Heart right ventricle (tissue), 16 donors: ENCODE measurements around the gene DOCK1. TPM values are rescaled to one million over a fixed set of nuclear protein-coding genes. Genes with fewer than 3 reads are reported as not detected.

Experiments used
- ATAC-seq, 8 donors: fragments of 200-7000 bp; cut with Tn5 transposase; one replicate each; pipeline ENCODE4 v1.9.1; 2020; ENCODE audit warnings: mild to moderate bottlenecking in 8 of 8, moderate library complexity in 8 of 8, moderate number of reproducible peaks in 1 of 8
- DNase-seq, 2 donors: peaks; one replicate each; pipeline ENCODE4 v3.0.0-alpha.2; 2020
- H3K27ac ChIP-seq, 10 donors: fragments of 200-600 bp; sonication (generic) in 2 of 10; one replicate each; pipeline versions ENCODE4 v1.5.0 to v1.8.0; 2020 to 2022; ENCODE audit warnings: mild to moderate bottlenecking in 3 of 10
- H3K27me3 ChIP-seq, 7 donors: fragments of 200-600 bp; one replicate each; pipeline ENCODE4 v1.8.0; 2021 to 2022; ENCODE audit warnings: mild to moderate bottlenecking in 2 of 7
- H3K36me3 ChIP-seq, 9 donors: fragments of 200-600 bp; sonication (generic) in 1 of 9; one replicate each; pipeline versions ENCODE4 v1.5.0 to v1.8.0; 2020 to 2022; ENCODE audit warnings: mild to moderate bottlenecking in 2 of 9
- H3K4me1 ChIP-seq, 9 donors: fragments of 200-600 bp; sonication (generic) in 1 of 9; one replicate each; pipeline versions ENCODE4 v1.5.0 to v1.8.0; 2020 to 2022; ENCODE audit warnings: mild to moderate bottlenecking in 4 of 9
- H3K4me3 ChIP-seq, 10 donors: fragments of 200-600 bp; sonication (generic) in 2 of 10; one replicate each; pipeline versions ENCODE4 v1.5.0 to v1.8.0; 2020 to 2022; ENCODE audit warnings: mild to moderate bottlenecking in 7 of 10, moderate library complexity in 2 of 10
- H3K9me3 ChIP-seq, 11 donors: fragments of 200-600 bp in 10 of 11; sonication (generic) in 2 of 11; one replicate each; pipeline versions ENCODE4 v1.5.0 to v1.8.0; 2013 to 2022; ENCODE audit warnings: mild to moderate bottlenecking in 2 of 11, control low read depth in 1 of 11, moderate library complexity in 1 of 11
- WGBS, 2 donors: extraction: QIAGEN DNeasy Blood & Tissue Kit; methylation state at CpG; one replicate each; pipeline ENCODE4 v1.1.7; 2013; ENCODE audit warnings: inconsistent platforms in 1 of 2; 5-methylcytosine and 5-hydroxymethylcytosine counted together
- intact Hi-C, 10 donors: fragments of 100-400 bp; cut with DNase I; formaldehyde crosslinking; loops; one replicate each; pipeline versions ENCODE4 v1.11.1 to v1.14.2; 2022
- polyA plus RNA-seq, 2 donors: library from polyadenylated mRNA; stranded (reverse); fragments of 200-250 nt; gene quantifications; one replicate each; pipeline ENCODE4 v1.2.3, GENCODE V29; 2013
- total RNA-seq, 10 donors: library from RNA; stranded (reverse); fragmentation: NEBNext Ultra II Directional in 3 of 10; extraction: Animal tissue kit (Norgen Biotek cat#: 25700) in 3 of 10; gene quantifications; one replicate each; pipeline versions ENCODE4 v1.2.1 to v1.2.4, GENCODE V29; 2021 to 2023
- TF ChIP-seq, protein P1 (sequence below), 9 donors: fragments of 200-600 bp; sonication (generic) in 2 of 9; IDR thresholded peaks; one replicate each; pipeline versions ENCODE4 v1.5.0 to v1.8.0; 2021 to 2022; ENCODE audit warnings: antibody characterized with exemption in 9 of 9, mild to moderate bottlenecking in 5 of 9, moderate library complexity in 1 of 9
- donor health status: Arrhythmogenic right ventricular cardiomyopathy.
- donor health status: ischemic (EF 13 %, LVEDD 7.1; RV severe dilation, severe dysfunction).
- donor health status: healthy with polysubstance abuse.
- donor health status: DM: no; HTN: yes; CAD: no.
- donor health status: DM: no; HTN: no; CAD: no.
- donor health status: ischemic (EF 25% LVEDD 6.9; RV normal size, moderate dysfunction).
- donor health status: ischemic (EF 25% LVEDD 5.7; RV mildly dilated, moderate dysfunction).
- donor health status: healthy.
- donor health status: DM: yes; HTN: yes; CAD: no.
- donor health status: Ischemic cardiomyopathy.
- donor health status: ischemic (EF 35%, LVEDD 5.7; RV mildly dilated, moderate dysfunction).
- donor health status: nonischemic (EF 11% LVEDD 7.7; RV severe dilation, severe dysfunction).
- donor health status: DM: yes; HTN: yes; CAD: no.
- donor health status: PGD.
- donor health status: ischemic (EF 29% LVEDD 5.4; RV normal size, mild dysfunction).
- donor health status: nonischemic (EF 23%, LVEDD 6.1; RV moderate dilation, normal function).

The DOCK1 gene
- total and polyA plus RNA-seq, 12 donors = 7.8 to 26.7 (median 19.8) TPM

DNA sequence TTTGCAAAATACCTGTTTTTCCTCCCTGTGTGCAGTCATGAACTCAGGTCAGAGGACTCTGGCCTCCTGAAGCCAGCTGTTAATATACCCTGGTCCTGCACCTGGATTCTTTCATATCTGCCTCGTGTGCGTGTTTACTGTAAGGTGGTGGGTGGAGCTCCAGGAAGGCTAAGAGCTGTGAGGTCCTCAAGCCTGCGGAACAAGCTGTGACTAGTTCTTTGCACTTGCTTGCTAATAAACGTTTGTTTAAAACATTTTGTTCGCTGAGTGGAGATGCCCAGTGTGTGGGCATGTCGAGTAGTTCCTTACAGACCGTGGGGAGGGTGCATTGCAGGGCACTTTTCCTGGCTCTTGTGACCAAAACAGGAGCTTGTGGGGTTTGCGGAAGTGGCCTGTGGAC is 139.0 kb downstream of the DOCK1 start:
- TF ChIP-seq, protein P1, sequence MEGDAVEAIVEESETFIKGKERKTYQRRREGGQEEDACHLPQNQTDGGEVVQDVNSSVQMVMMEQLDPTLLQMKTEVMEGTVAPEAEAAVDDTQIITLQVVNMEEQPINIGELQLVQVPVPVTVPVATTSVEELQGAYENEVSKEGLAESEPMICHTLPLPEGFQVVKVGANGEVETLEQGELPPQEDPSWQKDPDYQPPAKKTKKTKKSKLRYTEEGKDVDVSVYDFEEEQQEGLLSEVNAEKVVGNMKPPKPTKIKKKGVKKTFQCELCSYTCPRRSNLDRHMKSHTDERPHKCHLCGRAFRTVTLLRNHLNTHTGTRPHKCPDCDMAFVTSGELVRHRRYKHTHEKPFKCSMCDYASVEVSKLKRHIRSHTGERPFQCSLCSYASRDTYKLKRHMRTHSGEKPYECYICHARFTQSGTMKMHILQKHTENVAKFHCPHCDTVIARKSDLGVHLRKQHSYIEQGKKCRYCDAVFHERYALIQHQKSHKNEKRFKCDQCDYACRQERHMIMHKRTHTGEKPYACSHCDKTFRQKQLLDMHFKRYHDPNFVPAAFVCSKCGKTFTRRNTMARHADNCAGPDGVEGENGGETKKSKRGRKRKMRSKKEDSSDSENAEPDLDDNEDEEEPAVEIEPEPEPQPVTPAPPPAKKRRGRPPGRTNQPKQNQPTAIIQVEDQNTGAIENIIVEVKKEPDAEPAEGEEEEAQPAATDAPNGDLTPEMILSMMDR (IDR thresholded peaks at IDR 0.05) = no peak
- Histone ChIP-seq H3K36me3 (peaks cover 0 to 87% (median 13%) of the 10 kb centered on the region in 9 donors), H3K27ac (no peak overlapping the region), H3K4me1 (no peaks in the 10 kb centered on the region), H3K9me3 (no peaks in the 10 kb centered on the region), H3K27me3 (no peaks in the 10 kb centered on the region), H3K4me3 (no peak overlapping the region)
- intact Hi-C loops = no loop called here
- no peak for ATAC-seq
- no peak for DNase-seq
- 90 to 93% methylated on average over 8 of the region's 8 CpGs for WGBS, 2 donors

DNA sequence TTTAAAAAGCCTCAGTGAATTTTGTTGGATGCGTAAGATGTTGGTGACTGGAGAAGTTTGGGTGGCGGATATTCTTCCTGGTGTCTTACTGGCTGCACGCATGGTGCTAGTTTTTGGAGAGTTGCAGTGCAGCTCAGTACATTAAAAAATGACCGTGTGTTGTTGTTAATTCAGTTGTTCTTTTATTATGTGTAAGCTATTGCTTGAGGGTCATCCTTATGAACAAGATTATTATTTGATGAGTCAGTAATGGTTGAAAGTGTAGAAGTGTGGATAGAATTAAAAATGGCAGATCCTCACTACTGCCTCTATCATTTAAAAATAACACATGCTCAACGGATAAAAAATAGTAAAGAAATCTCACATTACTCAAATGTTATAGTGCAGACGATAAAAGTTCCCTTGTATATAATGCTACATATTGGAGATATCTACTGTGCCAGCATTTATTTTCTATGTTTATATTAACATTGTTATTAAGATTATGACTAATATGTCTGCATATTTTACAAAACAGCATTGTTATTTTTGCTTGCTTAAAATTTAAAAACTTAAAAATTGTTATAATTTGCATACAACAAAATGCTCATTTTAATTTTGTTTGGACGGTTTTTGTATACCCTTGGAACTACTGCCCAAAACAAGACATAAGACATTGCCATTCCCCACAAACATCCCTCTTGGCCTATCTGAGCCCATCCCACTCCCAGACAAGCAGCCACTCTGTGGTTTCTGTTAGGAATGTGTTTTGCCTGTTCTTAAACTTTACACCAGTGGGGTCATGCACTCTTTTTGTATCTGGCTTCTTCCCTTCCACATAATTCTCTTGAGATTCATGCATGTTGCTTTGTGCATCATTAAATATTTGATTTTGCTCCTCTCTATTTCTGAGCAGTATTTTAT is 142.0 kb downstream of the DOCK1 start:
- Histone ChIP-seq H3K4me3 (no peak overlapping the region), H3K27me3 (no peaks in the 10 kb centered on the region), H3K4me1 (no peaks in the 10 kb centered on the region), H3K9me3 (no peaks in the 10 kb centered on the region), H3K27ac (no peak overlapping the region), H3K36me3 (peaks cover 0 to 59% (median 9%) of the 10 kb centered on the region in 9 donors)
- ATAC-seq (no peak), DNase-seq (no peak)
- WGBS, 2 donors = 92 to 94% methylated on average over 7 of the region's 7 CpGs
- intact Hi-C loops = no loop called here
- TF ChIP-seq, protein P1 (IDR thresholded peaks at IDR 0.05) = no peak

DNA sequence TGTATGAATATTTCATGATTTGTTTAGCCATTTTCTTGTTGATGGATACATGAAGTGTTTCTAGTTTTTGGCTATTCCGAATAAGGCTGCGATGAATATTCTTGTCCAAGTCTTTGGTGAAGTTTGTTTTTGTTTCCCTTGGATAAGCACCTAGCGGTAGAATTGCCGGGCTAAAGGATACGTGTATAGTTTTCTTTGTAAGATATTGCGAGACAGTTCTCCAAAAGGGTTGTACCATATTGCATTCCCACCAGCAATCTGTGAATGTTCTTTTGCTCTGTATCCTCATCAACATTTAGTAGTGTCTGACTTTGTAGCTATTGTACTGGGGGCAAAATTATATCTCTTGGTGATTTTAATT is 142.6 kb downstream of the DOCK1 start:
- Histone ChIP-seq H3K4me1 (no peaks in the 10 kb centered on the region), H3K36me3 (peaks cover 0 to 59% (median 9%) of the 10 kb centered on the region in 9 donors), H3K4me3 (no peak overlapping the region), H3K27ac (no peak overlapping the region), H3K9me3 (no peaks in the 10 kb centered on the region), H3K27me3 (no peaks in the 10 kb centered on the region)
- 94 to 97% methylated on average over 6 of the region's 6 CpGs for WGBS, 2 donors
- intact Hi-C loops = no loop called here
- ATAC-seq = no peak
- TF ChIP-seq, protein P1 (IDR thresholded peaks at IDR 0.05) = no peak
- no peak for DNase-seq

DNA sequence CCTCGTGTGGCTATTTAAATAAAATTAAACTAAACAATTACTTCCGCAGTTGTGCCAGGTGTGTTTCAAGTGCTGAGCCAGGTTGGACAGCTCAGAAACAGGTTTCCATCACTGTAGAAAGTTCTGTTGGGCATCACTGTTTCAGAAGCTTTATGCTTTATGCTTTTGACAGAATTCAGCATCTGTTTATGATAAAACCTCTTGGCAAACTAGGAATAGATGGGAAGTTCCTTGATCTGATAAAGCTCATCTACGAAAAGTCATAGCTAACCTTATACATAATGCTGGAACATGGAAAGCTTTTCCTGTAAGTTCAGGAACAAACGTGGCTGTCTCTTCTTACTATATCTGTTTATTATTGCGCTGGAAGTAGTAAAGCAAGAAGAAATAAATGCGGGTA is 143.4 kb downstream of the DOCK1 start:
- ATAC-seq (no peak), DNase-seq (no peak)
- Histone ChIP-seq H3K36me3 (peaks cover 0 to 59% (median 12%) of the 10 kb centered on the region in 9 donors), H3K9me3 (no peaks in the 10 kb centered on the region), H3K27ac (no peak overlapping the region), H3K27me3 (no peaks in the 10 kb centered on the region), H3K4me3 (no peak overlapping the region), H3K4me1 (no peaks in the 10 kb centered on the region)
- TF ChIP-seq, protein P1 (IDR thresholded peaks at IDR 0.05) = no peak
- intact Hi-C loops = no loop called here
- WGBS, 2 donors = 92 to 93% methylated on average over 6 of the region's 6 CpGs
